Mammary epithelial cell (primary cell): ENCODE results near the gene SH3GLB2.

Experiments used
- EZH2 ChIP-seq: IDR thresholded peaks from 2 replicates; pipeline ENCODE4 v1.6.1; 2012; ENCODE audit warnings: low read length, inconsistent platforms, borderline replicate concordance
- TF ChIP-seq, protein P1 (sequence below), 2 donors: IDR thresholded peaks in 1 of 2; conservative IDR thresholded peaks in 1 of 2; 2 replicates each; pipeline ENCODE4 v1.5.1; 2011 to 2012; ENCODE audit warnings: inconsistent platforms in 2 of 2, low read length in 2 of 2, mild to moderate bottlenecking in 2 of 2, control low read depth in 1 of 2, low read depth in 1 of 2; ENCODE audit not compliant: insufficient read depth in 1 of 2; ENCODE audit errors: extremely low read depth in 1 of 2

DNA sequence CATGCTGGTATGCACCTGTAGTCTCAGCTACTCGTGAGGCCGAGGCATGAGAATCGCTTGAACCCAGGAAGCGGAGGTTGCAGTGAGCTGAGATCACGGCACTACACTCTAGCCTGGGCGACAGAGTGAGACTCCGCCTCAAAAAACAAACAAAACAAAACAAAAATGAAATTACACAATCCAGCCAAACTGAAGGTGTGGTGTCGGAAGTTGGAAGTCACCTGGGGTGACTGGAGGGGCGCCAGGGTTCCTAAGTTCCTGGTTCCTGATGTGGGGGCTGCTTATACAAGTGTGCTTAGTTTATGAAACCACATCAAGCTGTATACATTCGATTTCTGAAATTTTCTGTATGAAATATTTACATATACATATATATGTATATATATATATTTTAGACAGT is 49.1 kb upstream of the SH3GLB2 start:
- TF ChIP-seq, protein P1, sequence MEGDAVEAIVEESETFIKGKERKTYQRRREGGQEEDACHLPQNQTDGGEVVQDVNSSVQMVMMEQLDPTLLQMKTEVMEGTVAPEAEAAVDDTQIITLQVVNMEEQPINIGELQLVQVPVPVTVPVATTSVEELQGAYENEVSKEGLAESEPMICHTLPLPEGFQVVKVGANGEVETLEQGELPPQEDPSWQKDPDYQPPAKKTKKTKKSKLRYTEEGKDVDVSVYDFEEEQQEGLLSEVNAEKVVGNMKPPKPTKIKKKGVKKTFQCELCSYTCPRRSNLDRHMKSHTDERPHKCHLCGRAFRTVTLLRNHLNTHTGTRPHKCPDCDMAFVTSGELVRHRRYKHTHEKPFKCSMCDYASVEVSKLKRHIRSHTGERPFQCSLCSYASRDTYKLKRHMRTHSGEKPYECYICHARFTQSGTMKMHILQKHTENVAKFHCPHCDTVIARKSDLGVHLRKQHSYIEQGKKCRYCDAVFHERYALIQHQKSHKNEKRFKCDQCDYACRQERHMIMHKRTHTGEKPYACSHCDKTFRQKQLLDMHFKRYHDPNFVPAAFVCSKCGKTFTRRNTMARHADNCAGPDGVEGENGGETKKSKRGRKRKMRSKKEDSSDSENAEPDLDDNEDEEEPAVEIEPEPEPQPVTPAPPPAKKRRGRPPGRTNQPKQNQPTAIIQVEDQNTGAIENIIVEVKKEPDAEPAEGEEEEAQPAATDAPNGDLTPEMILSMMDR (conservative IDR thresholded peaks at IDR 0.05 in 1 of 2, IDR thresholded peaks at IDR 0.05 in 1 of 2; ENCODE audit: extremely low read depth in 1 of 2, insufficient read depth in 1 of 2, low read depth in 1 of 2, low read length in 2 of 2): no peak
- no peak for TF ChIP-seq EZH2
